Measurements from ENCODE around the gene ABHD12.
"Not testable (repeated sequence)": the region's sequence is repeated elsewhere in the genome, so short reads cannot be mapped to it uniquely, and the experiment has no call there.

ABHD12 gene

DNA sequence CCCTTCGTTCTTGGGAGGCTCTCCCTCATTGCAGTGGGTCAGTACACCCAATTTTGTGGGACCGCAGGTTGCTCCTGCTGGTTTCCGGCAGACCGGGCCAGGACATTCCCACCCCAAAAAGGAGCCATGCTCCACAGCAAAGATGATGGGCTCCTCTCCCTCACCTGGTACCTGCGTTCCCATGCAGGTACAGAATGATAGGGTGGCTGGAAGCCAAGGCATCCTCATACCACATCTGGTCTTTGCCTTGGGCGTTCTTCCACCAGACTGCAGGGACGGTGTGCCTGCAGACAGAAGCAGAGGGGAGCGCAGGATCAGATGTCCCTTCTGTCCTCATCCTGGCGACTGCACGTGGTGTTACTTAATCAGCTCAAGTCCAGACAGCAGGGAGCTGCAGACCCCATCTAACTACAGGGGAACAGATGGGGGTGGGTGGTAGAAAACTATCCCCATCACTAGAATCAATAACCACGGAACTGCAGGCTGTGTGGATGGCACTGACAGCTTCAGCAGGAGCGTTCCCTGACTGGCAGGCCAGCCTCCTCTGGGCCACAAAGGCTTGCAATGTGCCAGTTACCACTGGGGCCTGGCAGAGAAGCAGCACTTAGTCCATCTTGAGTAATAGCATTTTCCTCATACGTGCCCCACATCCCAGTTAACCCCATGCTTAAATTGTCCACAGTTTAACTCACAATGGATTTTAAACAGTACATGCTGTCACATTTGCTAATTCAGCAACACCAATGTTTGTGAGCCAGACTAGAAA is 70.4 kb downstream of the ABHD12 start:
- no peak for DNase-seq

DNA sequence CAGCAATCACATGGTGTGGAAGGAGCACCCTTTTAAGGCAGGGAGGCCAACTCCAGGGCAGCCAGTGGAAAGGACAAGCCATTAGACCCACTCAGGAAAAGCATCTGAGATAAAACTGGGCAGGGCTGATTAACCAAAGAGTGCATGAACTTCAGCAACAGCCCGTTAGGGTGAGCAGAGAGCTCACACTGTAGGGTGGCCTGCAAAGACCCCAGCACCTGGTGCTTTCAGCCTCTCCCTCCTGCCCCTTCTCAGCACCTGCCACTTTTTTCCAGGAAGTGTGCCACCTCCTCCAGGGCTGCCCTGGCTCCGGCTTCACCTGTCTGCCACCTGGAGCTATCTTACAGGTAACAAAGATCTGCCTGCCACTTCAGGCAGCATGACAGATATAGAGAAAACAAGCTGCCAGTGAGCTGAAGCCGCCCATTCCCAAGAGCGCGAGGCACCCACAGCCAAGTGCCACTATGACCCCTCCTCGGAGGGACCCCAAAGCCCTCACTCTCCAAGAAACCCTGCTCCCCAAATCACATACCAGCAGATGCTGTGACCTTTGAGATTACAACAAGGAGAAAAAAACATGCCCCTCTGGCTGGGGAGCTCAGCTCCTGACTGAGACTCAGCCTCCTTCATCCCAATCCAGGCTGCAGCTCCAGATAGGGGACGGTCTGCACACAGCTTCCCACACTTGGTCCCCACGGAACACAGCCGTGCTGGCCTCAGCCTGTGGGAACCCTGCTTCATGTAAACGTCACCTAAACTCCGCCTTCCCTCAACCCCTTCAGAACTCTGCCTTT is 71.2 kb downstream of the ABHD12 start:
- DNase-seq, result no peak

DNA sequence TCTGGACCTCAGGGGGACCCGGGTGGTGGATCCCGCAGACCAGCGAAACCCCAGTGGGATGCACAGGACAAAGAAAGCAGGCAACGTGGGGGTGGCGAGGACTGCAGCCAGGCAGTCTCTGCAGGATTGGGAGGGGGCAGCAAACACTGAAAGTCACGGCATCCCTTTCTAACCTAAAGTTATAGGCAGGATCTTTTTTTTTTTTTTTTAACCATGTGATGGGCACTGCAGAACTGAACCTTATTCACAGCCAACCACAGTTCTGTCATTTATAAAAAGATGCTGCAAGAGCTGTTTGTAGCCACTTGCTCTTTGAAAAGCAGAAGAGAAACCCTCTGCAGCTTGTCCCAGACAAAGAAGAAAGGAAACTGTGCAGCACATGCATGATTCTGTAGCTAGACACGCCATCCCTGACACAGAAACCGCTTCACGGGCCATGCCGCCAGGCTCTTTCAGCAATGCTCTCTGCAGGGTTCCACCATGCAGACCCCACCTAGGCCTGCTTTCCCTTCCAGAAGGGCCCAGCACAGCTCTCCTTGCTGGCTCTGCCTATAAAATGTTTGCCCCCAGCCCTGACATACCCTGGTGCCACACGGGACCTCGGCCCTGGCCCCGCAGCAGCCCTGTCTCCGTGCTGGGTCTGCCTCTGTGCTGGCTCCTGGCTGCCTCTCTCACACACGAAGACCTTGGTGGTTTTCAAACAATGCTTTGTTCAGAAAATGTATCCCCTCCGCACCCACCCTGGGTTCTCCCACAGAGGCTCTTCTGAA is 72.0 kb downstream of the ABHD12 start:
- no peak for DNase-seq

DNA sequence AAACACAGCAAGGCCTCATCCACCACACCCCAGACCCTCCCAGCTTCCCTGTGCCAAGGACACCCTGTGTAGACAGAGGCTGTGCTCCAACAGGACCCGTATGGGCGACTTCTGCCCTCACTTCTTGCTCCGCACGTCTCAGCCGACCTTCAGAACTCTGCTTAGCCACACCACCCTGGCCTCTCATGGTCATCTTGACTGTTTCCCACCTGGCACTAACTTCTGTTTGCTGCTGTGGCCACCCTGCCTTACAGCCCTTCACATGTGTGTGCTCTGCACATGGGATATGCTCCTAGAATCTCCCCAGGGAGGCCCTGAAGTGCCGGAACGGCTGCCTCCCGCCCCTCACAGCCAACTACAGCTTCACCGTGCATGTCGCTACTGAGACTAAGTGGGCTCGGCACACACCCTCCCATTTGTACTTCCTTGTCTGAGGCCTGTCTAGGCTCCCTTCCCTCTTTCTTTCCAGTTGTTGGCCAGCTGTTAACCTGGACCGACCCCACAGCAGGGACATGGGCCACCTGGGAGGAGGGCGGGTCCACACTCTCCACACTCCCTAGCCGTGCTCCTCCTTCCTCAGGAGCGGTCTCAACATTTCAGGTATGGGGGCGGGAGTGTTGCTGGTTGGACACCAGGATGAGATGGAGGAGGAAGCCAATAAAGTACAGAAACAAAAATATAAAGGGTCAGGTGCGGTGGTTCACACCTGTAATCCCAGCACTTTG is 73.1 kb downstream of the ABHD12 start:
- DNase-seq, result no peak

DNA sequence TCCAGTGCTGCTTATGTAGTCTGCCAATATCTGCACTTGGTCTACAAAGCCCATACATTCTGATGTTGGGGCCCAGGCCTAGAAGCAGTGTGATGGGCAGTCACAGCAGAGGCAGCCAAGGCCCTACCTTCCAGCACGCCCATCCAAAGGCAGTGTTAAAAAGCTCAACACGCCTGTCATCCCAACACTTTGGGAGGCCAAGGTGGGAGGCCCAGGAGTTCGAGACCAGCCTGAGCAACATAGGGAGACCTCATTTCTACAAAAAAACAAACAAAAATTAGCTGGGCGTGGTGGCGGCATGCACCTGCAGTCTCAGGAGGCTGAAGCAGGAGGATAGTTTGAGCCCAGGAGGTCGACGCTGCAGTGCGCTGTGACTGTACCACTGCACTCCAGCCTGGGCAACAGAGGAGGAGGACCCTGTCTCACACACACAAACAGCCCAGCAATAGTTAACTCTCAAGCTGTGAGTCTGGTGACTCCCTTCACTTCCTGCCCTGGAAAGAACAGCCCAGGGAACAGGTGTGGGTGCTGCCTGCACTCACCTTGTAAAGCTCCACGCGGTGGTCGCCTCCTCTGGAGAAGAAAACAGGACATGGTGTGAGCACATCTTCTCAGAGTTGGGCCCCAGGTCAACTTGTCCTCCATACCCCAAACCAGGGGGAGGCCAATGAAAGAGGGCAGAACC is 74.0 kb downstream of the ABHD12 start:
- DNase-seq, result no peak

DNA sequence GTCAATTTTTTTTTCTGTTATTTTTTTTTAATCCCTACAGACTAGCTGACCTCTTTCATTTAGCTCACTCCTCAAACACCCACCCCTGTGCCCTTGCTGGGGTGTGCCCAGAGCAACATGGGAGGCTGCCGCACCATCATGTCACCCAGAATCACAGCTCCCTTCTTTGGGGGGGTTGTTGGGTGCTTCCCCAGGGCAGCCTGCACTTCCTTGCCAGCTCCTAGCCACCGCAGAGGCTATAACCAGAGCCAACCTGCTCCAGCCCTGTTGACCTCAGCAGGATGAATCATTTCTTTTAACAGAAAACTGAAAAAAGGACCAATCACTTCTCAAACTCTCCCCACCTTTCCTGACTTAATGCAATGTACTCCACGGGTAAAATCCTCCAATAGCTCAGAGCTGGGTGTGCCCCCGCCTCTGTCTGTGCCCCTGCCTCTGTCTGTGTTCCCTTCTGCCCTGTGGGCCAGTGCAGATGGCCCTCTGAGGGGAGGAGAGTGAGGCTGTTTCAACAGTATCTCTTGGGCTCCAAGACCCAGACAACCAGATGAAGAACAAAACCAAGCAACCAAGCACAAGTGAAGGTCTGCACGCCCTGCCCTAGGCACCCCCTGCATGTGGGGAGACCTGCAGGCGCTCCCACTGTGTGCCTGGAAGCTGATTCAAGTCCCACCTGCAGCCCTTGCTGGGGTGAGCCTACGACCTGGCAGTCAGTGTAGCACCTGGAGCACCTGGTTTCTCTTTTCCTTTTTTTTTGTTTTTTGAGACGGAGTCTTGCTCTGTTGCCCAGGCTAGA is 75.0 kb downstream of the ABHD12 start:
- DNase-seq, result no peak

DNA sequence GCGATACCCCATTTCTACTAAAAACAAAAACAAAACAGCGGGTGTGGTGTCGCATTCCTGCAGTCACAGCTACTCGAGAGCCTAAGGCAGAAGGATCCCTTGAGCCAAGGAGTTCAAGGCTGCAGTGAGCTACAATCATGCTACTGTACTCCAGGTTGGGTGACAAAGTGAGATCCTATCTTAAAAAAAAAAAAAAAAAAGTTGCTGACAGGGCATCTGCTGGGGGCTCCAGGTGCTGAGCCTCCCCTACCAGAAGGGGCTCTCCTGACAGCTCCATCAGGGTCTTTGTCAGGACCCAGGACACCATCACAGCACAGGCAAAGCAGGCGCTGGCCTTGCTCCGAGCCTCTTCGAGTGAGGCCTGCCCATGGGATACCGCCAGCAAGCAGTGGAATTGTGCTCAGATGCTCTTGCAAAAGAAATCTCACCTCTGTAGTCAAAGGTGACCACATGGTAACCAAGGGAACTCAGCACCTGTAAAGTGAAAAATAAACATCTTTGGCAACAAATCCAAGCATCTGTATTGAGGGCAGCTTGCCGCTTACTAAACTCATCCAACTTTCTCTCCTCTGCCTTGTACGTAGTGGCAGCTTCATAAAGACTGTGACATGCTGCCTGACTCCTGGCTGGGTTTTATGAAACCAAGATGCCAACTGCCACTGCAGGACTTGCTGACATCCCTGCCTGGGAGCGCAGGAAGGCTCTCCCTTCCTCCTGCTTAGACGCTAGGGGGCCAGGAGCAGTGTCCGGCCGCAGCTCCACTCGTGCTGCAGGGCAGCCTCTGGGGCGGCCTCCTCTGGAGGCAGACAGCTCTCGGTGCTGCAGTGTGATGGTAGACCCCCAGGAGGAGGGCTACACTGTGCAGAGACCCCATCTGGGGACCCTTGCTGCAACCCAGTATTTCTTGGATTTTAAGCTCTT is 75.9 kb downstream of the ABHD12 start:
- DNase-seq, result no peak

DNA sequence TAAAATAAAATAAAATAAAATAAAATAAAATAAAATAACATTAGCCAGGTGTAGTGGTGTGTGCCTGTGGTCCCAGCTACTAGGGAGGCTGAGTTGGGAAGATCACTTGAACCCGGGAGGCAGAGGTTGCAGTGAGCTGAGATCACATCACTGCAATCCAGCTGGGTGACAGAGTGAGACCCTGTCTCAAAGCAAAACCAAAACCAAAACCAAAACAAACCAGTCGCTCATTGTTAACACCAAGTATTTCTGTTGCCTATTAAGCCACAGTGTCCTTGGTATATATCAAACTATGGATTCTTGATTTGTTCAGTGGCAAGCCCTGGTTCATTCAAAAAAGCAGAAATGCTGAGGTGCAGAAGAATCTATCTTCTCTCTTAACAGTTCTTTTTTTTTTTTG is 77.0 kb downstream of the ABHD12 start:
- DNase-seq, result no peak

DNA sequence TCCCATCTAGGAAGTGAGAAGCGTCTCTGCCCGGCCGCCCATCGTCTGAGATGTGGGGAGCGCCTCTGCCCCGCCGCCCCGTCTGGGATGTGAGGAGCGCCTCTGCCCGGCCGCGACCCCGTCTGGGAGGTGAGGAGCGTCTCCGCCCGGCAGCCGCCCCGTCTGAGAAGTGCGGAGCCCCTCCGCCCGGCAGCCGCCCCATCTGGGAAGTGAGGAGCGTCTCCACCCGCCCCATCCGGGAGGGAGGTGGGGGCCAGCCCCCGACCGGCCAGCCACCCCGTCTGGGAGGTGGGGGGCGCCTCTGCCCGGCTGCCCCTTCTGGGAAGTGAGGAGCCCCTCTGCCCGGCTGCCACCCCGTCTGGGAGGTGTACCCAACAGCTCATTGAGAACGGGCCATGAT is 77.9 kb downstream of the ABHD12 start:
- DNase-seq, result not testable (repeated sequence)

DNA sequence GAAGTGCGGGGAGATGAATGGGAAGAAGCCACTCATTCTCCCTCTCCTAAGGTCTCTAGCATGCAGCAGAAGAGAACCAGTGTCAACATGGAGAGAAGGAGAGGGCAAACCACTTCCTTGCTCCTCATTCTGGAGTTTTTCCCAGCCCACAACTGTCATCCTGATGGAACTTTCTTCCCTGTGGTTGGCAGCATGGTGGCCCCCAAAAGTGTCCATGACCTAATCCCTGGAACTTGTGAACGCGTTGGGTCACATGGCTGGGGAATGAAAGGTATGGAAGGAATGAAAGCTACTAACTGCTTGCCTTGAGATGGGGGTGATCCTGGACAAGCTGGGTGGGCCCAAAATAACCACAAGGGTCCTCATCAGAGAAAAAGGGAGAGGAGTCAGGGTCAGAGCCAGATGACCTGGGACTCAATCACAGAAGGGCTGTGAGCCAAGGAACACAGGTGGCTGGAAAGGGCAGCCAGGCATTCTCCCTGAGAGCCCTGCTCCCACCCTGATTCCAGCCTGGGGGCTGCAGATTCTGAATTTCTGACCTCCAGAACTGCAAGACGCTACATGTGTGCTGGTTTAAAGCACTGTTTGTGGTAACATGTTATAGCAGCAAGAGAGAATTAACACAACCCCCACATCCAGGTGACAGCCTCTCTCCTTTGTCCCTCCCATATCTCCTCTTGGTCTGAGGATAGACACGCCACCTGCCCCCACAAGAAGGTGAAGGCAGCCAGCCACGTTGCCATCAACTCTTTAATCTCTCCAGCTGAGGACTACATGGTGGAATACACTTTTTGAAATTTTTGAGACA is 79.5 kb downstream of the ABHD12 start:
- no peak for DNase-seq

DNA sequence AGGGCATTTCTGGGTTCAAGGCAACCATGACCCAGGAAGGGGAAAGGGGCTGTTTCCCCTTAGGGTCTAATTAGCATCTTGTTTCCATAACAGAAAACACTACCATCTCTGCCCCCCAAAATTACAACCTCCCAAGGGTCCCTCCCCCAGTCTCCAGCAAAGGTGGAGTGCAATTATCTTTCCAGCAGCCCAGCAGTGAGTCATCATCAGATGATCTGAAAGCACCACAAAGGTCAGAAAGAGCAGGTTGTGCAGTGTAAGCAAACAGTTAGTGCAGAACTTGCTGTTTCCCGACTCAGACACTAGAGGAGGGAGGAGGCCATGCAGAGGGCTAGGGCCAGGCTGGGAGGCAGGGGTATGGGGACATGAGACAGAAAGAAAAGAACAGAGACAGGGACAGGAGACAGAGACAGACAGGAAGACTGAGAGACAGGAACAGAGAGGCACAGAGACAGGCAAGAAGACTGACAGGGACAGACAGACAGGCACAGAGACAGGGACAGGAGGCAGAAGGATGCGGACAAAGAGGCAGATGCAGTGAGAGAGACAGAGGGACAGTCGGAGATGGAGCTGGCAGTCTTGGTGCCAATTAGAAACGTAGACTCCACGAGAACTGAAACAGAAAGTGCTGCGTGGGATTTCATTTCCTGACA is 80.2 kb downstream of the ABHD12 start:
- peak in 1 of 6 experiments; percentile 20 for DNase-seq

DNA sequence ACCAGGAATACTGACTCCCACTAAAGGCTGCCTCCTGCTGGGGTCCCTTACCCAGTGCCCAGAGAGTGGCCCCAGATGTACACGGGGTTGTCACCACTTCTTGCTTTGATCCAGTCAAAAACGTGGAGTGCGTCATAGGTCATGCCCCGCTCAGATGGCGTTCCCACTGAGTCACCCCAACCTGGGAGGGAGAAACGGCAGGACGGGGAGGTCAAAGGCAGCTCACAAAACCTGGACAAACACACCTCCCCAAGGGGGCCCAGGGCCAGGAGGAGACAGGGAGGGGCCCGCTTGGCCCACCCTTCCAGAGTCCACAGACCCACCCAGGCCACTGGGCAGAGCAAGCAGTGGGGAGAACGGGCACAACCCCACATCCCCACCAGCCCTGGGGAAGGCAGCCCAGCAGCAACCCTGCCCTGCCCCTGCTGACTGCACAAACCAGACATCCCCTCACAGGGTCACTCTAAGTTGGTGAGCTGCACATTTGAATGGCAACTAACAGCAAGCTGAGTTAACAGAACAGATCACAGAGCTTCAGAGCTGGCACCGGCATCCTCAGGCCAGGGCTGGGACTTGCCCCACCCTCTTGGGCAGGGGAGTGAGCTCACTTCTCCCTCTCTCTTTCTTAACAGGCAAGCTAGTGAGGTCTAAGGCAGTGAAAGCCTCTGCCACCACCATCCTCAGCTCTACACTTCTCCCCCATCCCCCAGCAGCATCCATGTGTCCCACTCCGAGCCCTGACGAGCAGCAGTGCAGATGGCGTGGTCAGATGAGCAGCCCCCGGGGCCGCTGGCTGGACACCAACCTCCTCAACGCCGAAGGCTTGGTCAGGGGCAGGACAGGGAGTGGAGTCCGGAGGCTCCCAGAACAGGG is 81.0 kb downstream of the ABHD12 start:
- no peak for DNase-seq

DNA sequence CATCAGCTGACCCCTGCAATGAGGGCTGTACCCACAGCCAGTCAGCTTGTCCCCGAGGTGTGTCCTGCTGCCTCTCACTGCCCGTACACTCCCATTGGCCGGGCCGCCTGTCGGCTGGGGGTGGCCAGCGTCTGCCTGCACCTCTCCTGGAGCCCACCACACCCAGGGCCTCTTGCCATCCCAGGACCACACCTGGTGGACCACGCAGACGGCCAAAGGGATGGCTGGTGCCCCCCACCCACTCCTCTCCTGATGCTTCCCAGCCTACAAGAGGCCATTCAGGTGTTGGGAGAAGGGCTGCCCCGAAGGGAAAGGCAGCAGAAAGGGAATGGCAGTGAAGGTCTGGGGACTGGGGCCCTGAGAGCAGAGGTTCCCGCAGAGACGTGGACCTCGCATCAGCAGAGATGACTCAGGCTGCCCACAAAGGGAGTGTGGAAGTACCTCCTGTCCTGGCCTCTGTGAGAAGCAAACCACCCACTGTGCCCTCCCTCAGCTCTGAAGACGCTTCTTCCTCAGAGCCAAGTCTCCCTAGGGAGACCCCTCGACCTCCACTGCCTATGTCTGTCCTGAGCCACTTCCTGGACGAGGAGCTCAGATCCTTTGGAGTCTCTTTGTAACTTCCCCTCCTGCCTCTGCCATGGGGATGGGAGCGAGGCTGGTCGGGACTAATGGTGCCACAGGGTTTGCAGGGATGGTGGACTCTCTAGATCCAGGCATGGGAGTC is 81.8 kb downstream of the ABHD12 start:
- no peak for DNase-seq

DNA sequence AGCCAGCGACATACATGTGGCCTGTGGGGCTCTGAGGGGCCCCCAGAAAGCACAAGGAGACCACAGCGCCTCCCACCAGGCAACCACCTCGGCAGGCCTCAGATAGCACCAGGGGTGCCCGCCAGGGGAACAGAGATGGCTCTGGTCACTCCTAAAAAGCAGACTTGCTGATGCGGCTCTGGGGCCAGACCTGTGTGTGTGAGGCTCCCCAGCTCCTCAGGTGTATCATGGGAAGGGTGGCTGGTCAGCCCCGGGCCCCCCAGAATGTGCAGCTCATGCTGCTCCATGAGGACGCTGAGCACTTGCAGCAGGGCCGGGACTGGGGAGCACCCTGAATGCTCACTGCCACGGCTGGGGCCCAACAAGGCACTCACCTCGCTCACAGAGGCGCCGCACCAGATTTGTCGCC is 82.5 kb downstream of the ABHD12 start:
- DNase-seq, result no peak

DNA sequence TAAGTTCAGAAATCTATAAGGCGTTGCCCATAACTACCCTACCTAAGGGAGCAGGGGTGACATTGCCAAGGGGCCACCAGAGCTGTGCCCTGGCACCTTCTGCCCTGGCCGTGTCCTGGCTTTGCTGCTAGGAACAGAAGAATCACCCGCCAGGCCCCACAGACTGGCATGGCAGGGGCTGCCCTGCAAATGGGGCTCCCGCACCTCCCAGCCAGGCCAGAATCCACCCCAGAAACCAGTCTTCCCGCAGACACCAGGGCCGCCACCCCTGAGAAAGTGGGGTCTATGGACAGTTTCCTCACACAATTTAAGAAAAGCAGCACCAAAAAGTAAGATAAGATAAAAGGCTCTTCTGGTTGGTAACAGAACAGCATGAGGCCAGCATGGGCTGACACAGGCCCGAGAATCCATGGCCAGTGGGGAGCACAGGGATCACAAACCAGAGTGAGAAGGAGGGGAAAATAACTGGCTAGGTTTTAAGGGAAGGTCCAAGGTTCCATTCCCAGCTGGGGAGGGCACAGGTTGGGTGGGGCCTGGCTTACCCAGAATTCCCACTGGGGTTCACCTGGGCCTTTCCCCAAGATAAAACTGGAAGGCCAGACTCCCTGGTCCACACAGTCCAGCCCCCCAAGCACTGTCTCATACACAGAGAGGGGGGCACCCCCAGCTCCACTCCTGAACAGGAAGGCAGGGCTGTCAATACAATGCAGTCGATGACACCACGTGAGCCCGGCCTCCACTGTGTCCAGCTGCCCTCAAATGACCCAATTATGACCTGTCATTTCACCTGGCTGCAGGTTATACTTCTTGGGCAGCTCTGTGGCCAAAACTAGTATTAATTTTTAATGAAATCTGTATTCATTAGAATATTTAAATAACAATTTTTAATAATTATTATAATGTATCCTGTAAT is 83.4 kb downstream of the ABHD12 start:
- no peak for DNase-seq

DNA sequence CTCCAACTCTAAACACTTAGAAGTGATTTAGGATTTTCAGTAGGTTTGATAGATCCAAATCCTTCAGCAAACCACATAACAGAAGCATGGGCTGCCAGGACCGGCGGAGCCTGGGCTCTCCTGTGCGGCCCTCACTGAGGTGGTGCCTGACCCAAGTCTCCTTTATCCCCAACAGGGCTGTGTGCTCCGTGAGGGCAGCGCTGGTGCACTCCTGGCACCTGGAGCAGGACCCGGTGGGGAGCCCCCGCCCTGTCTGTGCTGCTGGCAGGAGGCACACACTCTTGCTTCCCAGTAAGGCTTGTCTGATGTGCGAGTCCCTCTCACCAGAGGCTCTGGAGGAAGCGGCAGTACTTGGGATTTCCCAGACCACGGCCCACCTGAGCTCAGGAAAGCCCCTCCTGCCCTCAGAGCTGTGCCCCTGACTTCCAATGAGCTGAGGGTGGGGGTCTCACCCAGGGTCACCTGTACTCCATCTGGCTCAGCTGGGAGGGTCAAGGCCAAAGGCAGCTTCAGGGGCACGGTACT is 86.5 kb downstream of the ABHD12 start:
- no peak for DNase-seq

All from stimulated activated naive CD4-positive, alpha-beta T cell (primary cell).